SIG-M5 (cell line): ENCODE results near the gene PZP.

Source experiments
- DNase-seq: peaks from one replicate; lab custom pipeline; 2025; lab: John Stamatoyannopoulos, UW

PZP gene

GRCh38 chr12:9103050-9103849, 104.9 kb downstream of the PZP start:
- no peak for DNase-seq

- DNase-seq, result no peak
Observed at GRCh38 chr12:9101018-9101687, 107.0 kb downstream of the PZP start.

DNA sequence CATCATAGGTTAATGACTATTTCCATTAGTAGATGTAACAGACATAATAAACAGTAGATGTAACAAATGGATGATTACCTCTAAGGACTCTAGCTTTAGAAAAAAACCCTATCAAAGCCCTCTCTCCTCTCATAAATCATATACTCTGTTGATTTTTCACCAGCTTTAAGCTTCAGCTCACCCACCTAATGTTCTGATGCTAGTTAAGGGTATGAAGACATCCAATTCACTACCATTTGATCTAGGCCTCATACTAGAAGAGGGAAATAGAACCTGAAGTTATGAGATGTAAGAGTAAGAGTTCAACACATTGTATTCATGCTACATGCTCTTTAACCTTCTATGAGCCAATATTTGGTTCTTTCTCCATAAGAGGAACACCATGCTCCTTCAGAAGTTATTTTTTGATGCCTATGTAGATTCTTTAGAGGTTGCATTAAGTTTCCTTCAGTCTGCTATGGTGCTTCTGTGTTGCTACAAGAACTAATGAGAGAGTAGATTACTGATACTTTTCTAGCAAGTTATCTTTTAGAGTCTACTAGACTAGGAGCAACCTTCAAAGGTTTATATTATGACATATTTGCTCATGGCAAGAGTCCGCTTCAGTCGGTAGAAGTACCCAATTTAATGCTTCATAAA, 108.5 kb downstream of the PZP start:
- no peak for DNase-seq
